A549 (cell line): Measurements from ENCODE around the gene SCAMP3.

ENCODE experiments used
- CBX2 ChIP-seq: fragments of 200-600 bp; sonication (generic); IDR thresholded peaks from 2 replicates; pipeline ENCODE4 v1.6.1; 2016; ENCODE audit warnings: low read depth, mild to moderate bottlenecking, borderline replicate concordance
- CEBPB ChIP-seq, 2 experiments: fragments of >200 bp in 1 of 2; sonication (Bioruptor Twin) in 1 of 2; formaldehyde crosslinking in 1 of 2; IDR thresholded peaks; 2 replicates each; pipeline ENCODE4 v1.6.1; 2012 to 2016
- CTCF ChIP-seq: fragments of >200 bp; sonication (Bioruptor Twin); formaldehyde crosslinking; IDR thresholded peaks from 3 replicates; pipeline ENCODE4 v1.5.1; 2016
- ELK1 ChIP-seq: fragments of 150-350 bp; IDR thresholded peaks from 2 replicates; pipeline ENCODE4 v1.6.1; 2014; ENCODE audit warnings: low read depth, mild to moderate bottlenecking, low read length
- HOXA7 ChIP-seq: fragments of 250-450 bp; sonication (Bioruptor Pico); IDR thresholded peaks from 2 replicates; pipeline ENCODE4 v1.5.0; 2020; ENCODE audit warnings: mild to moderate bottlenecking, moderate library complexity
- MAX ChIP-seq: IDR thresholded peaks from 2 replicates; pipeline ENCODE4 v1.6.1; 2012
- NFE2L2 ChIP-seq: fragments of 150-350 bp; conservative IDR thresholded peaks from 2 replicates; pipeline ENCODE4 v1.6.1; 2014; ENCODE audit warnings: low read length
- PBX3 ChIP-seq: IDR thresholded peaks from 2 replicates; pipeline ENCODE4 v1.6.1; 2012
- POLR2A ChIP-seq: IDR thresholded peaks from 2 replicates; pipeline ENCODE4 v1.6.1; 2012; ENCODE audit warnings: mild to moderate bottlenecking, low read length
- RAD21 ChIP-seq, 2 experiments: fragments of >200 bp in 1 of 2; sonication (Bioruptor Twin) in 1 of 2; formaldehyde crosslinking in 1 of 2; IDR thresholded peaks in 1 of 2; conservative IDR thresholded peaks in 1 of 2; 2 replicates in 1 of 2; 3 replicates in 1 of 2; pipeline ENCODE4 v1.6.1; 2012 to 2018; ENCODE audit warnings: inconsistent platforms in 1 of 2
- ZSCAN20 ChIP-seq: fragments of 250-450 bp; sonication (Bioruptor Pico); IDR thresholded peaks from 2 replicates; pipeline ENCODE4 v1.8.0; 2022; ENCODE audit warnings: mild to moderate bottlenecking, moderate library complexity

DNA sequence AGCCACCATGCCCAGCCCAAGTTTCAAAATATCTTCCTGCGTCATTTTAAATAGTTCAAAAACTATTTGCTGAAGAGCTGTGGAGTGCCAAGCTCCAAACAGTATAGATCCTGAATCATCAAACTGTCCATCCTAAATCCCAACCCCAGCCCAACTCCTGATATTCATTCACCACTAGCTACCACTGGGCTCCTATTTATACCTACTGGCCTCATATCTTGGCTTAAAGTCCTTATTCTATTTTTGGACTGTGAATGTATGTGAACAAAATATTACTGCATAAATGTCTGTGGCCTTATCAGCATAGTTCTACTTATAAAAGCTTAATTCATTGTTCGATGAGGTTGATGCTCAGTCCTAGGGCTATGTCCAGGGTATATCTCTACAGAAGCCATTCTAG lies 5.2 kb upstream of the SCAMP3 start:
- no peak for TF ChIP-seq CTCF
- no peak for TF ChIP-seq CEBPB (IDR thresholded peaks at IDR 0.05)
- TF ChIP-seq PBX3: no peak
- no peak for TF ChIP-seq POLR2A
- TF ChIP-seq ZSCAN20 (CRISPR knock-in tag): no peak
- TF ChIP-seq ELK1: no peak
- no peak for TF ChIP-seq MAX
- TF ChIP-seq RAD21 (conservative IDR thresholded peaks at IDR 0.05 in 1 of 2, IDR thresholded peaks at IDR 0.05 in 1 of 2): no peak
- TF ChIP-seq NFE2L2: no peak
- TF ChIP-seq CBX2: no peak
- no peak for TF ChIP-seq HOXA7
